Spleen (tissue), 11 donors: Measurements from ENCODE around the gene TBC1D22A. TPM values are rescaled to one million over a fixed set of nuclear protein-coding genes. Genes with fewer than 3 reads are reported as not detected.

Source experiments
- DNase-seq: peaks from one replicate; pipeline ENCODE4 v3.0.0-alpha.2; 2020
- H3K27ac ChIP-seq, 8 donors: fragments of 200-600 bp; sonication (generic) in 7 of 8; 1 replicate in 4 of 8; 2 replicates in 4 of 8; pipeline versions ENCODE4 v1.5.0 to v1.8.0; 2016 to 2021; ENCODE audit warnings: inconsistent platforms in 4 of 8, mild to moderate bottlenecking in 4 of 8, moderate library complexity in 1 of 8
- H3K27me3 ChIP-seq, 7 donors: fragments of 200-600 bp; sonication (generic) in 6 of 7; replicated peaks in 1 of 7; 1 replicate in 4 of 7; 2 replicates in 3 of 7; pipeline versions ENCODE4 v1.5.0 to v1.8.0; 2016 to 2021; ENCODE audit warnings: inconsistent platforms in 3 of 7, mild to moderate bottlenecking in 1 of 7
- H3K36me3 ChIP-seq, 6 donors: fragments of 200-600 bp; sonication (generic) in 5 of 6; 1 replicate in 4 of 6; 2 replicates in 2 of 6; pipeline versions ENCODE4 v1.5.0 to v1.8.0; 2016 to 2021; ENCODE audit warnings: inconsistent platforms in 2 of 6
- H3K4me1 ChIP-seq, 6 donors: fragments of 200-600 bp; sonication (generic) in 5 of 6; 1 replicate in 3 of 6; 2 replicates in 3 of 6; pipeline versions ENCODE4 v1.5.0 to v1.8.0; 2016 to 2021; ENCODE audit warnings: inconsistent platforms in 3 of 6
- H3K4me3 ChIP-seq, 8 donors: fragments of 200-600 bp; sonication (generic) in 7 of 8; 1 replicate in 4 of 8; 2 replicates in 4 of 8; pipeline versions ENCODE4 v1.5.0 to v1.8.0; 2016 to 2021; ENCODE audit warnings: inconsistent platforms in 4 of 8, mild to moderate bottlenecking in 4 of 8, moderate library complexity in 2 of 8
- H3K9me3 ChIP-seq, 8 donors: fragments of 200-600 bp; sonication (generic) in 7 of 8; 1 replicate in 4 of 8; 2 replicates in 4 of 8; pipeline versions ENCODE4 v1.5.0 to v1.8.0; 2016 to 2021; ENCODE audit warnings: inconsistent platforms in 4 of 8
- POLR2A ChIP-seq, 3 donors: fragments of 450-650 bp; IDR thresholded peaks; one replicate each; pipeline ENCODE4 v1.5.1; 2017; ENCODE audit warnings: antibody characterized with exemption in 3 of 3, mild to moderate bottlenecking in 1 of 3
- POLR2AphosphoS5 ChIP-seq, 3 donors: sonication (generic); formaldehyde crosslinking; IDR thresholded peaks; one replicate each; pipeline ENCODE4 v1.5.1; 2017; ENCODE audit warnings: antibody characterized with exemption in 3 of 3
- WGBS, 5 donors: extraction: QIAGEN DNeasy Blood & Tissue Kit in 3 of 5; methylation state at CpG; one replicate each; pipeline versions ENCODE4 v1.1.5 to v1.1.7; 2013 to 2018; 5-methylcytosine and 5-hydroxymethylcytosine counted together
- intact Hi-C: fragments of 100-400 bp; cut with DNase I; formaldehyde crosslinking; loops from one replicate; pipeline ENCODE4 v1.15.0; 2023; ENCODE audit warnings: low total_unique reads
- polyA plus RNA-seq, 3 donors: library from polyadenylated mRNA; stranded (reverse); fragments of 200-250 nt; gene quantifications; one replicate each; pipeline ENCODE4 v1.2.1, GENCODE V29; 2013
- total RNA-seq, 7 donors: library from RNA; depleted of rRNA in 3 of 7; stranded (reverse); fragments of >200 nt in 3 of 7; fragmentation: NEBNext Ultra II Directional in 4 of 7; extraction: Animal tissue kit (Norgen Biotek cat#: 25700) in 4 of 7; gene quantifications; one replicate each; pipeline versions ENCODE4 v1.1.0 to v1.2.1, GENCODE V29; 2016 to 2021
- TF ChIP-seq, protein P1 (sequence below), 11 experiments: fragments of 200-600 bp in 7 of 11; fragments of 450-650 bp in 4 of 11; sonication (generic) in 4 of 11; IDR thresholded peaks in 8 of 11; conservative IDR thresholded peaks in 3 of 11; 1 replicate in 7 of 11; 2 replicates in 4 of 11; pipeline versions ENCODE4 v1.4.0 to v1.8.0; 2016 to 2021; ENCODE audit warnings: antibody characterized with exemption in 11 of 11, inconsistent platforms in 4 of 11, mild to moderate bottlenecking in 1 of 11
- donor health status: healthy with polysubstance abuse.
- donor health status: DM: no; HTN: no; CAD: no; lungs with moderate emphysema.
- donor health status: DM: no; HTN: no; CAD: no.
- donor health status: Bipolar disorder and iron deficiency.
- donor health status: healthy.
- donor health status: DM: no; HTN: no; CAD: no.
- donor health status: DM: yes; HTN: yes; CAD: no.

Gene TBC1D22A
- total and polyA plus RNA-seq, 10 donors, result 17.2 to 66.9 (median 49.6) TPM

GRCh38 chr22:46802608-46803027 lies 40.2 kb downstream of the TBC1D22A start:
- Histone ChIP-seq H3K27ac (peak overlapping the region in 2 of 8 donors; percentile 20 to 59), H3K9me3 (no peaks in the 10 kb centered on the region)

DNA sequence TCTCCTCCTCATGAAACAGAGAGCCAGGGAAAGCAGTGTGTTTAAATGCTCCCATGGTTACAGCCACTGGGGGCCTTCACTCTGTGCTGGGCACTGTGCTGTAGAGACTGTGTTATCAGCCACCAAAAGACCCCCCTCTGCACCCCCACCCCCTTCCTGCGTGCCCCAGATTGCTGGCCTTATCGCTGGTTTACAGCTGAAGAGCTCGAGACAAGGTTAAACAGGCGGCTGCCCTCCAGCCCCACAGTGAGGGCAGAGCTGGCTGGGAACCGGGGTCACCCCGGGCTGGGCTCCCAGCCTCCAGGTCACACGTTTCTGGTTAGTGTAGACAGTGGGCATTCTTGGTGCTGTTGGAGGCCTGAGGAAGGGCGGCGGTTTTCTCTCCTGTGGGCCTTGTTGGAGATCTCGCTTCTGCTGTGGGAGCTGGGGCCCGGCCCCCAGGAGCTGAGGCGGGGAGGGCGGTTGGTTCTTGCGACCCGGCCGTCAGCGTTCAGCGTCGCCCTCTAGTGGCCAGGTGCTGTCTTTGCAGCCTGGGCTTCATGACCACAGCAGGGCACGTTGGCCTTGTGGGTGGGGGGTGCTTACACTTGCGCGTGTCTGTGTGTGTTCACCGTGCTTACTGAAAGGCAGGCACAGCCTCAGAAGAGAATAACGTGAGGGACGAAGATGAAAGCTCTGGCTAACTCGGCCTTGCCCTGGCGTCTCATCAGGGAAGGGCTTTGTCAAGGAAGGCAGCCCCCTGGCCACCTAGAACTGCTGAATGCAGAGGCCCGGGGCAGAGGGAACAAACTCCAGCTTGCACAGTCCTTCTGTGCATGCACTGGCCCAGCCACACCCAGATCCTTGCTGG lies 40.8 kb downstream of the TBC1D22A start:
- Histone ChIP-seq H3K27ac (peak overlapping the region in 3 of 8 donors; percentile 0 to 59 (median 20)), H3K9me3 (no peaks in the 10 kb centered on the region), H3K36me3 (peaks cover 0 to 92% (median 44%) of the 10 kb centered on the region in 6 donors), H3K4me1 (peaks cover 13 to 61% (median 29%) of the 10 kb centered on the region in 6 donors), H3K27me3 (no peaks in the 10 kb centered on the region), H3K4me3 (no peak overlapping the region)
- intact Hi-C loops, result loop anchor here (5.0 kb wide), 1 partner anchor 1689 kb away; no protein-coding TSS in a partner anchor
- WGBS, 5 donors, result 26 to 36% (median 30%) methylated on average over 14 to 28 of the region's 28 CpGs
- TF ChIP-seq POLR2AphosphoS5 (IDR thresholded peaks at IDR 0.05), result peak; percentile 49 to 77 (median 59)
- TF ChIP-seq, protein P1, sequence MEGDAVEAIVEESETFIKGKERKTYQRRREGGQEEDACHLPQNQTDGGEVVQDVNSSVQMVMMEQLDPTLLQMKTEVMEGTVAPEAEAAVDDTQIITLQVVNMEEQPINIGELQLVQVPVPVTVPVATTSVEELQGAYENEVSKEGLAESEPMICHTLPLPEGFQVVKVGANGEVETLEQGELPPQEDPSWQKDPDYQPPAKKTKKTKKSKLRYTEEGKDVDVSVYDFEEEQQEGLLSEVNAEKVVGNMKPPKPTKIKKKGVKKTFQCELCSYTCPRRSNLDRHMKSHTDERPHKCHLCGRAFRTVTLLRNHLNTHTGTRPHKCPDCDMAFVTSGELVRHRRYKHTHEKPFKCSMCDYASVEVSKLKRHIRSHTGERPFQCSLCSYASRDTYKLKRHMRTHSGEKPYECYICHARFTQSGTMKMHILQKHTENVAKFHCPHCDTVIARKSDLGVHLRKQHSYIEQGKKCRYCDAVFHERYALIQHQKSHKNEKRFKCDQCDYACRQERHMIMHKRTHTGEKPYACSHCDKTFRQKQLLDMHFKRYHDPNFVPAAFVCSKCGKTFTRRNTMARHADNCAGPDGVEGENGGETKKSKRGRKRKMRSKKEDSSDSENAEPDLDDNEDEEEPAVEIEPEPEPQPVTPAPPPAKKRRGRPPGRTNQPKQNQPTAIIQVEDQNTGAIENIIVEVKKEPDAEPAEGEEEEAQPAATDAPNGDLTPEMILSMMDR (IDR thresholded peaks at IDR 0.05 in 8 of 11, conservative IDR thresholded peaks at IDR 0.05 in 3 of 11), result peak; percentile 86 to 98 (median 95)
- TF ChIP-seq POLR2A (IDR thresholded peaks at IDR 0.05), result no peak
- DNase-seq, result peak; percentile 93

More at GRCh38 chr22:46802608-46803027, 40.2 kb downstream of the TBC1D22A start:
- no peaks in the 10 kb centered on the region for H3K27me3 ChIP-seq
- DNase-seq, result peak; percentile 69
- peaks cover 13 to 67% (median 33%) of the 10 kb centered on the region in 6 donors for H3K4me1 ChIP-seq
- H3K36me3 ChIP-seq, result peaks cover 0 to 92% (median 50%) of the 10 kb centered on the region in 6 donors
- intact Hi-C loops, result loop anchor here (5.0 kb wide), 1 partner anchor 1690 kb away; no protein-coding TSS in a partner anchor
- TF ChIP-seq, protein P1 (IDR thresholded peaks at IDR 0.05 in 8 of 11, conservative IDR thresholded peaks at IDR 0.05 in 3 of 11), result no peak
- TF ChIP-seq POLR2A (IDR thresholded peaks at IDR 0.05) (no peak), POLR2AphosphoS5 (IDR thresholded peaks at IDR 0.05) (no peak)
- 84 to 91% (median 89%) methylated on average over 13 of the region's 13 CpGs for WGBS, 5 donors
- H3K4me3 ChIP-seq, result no peak overlapping the region

DNA sequence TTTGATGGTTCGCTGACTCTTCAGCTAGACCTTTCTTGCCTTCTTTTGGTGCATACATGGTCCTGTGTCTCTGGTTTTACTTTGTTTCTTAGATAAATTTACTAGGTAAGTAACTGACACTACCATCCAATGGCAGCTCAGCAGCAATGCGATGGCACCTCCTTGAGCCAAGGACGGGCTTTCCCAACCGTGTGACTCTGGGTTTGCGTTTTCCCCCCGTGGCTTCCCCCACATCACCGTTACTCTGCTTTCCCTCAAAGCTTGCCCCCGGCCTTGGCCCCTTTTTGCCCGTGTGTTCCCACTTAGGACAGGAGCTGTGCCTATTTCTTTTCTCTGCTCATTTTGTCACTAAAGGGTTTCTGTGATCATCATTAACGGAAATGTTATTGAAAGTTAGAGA lies 41.5 kb downstream of the TBC1D22A start:
- H3K27ac ChIP-seq, result no peak overlapping the region
- no peaks in the 10 kb centered on the region for H3K9me3 ChIP-seq
- TF ChIP-seq, protein P1 (IDR thresholded peaks at IDR 0.05 in 8 of 11, conservative IDR thresholded peaks at IDR 0.05 in 3 of 11), result no peak
- TF ChIP-seq POLR2AphosphoS5 (IDR thresholded peaks at IDR 0.05) (no peak), POLR2A (IDR thresholded peaks at IDR 0.05) (no peak)
- peak; percentile 29 for DNase-seq
- WGBS, 5 donors, result 77 to 89% (median 78%) methylated on average over 10 of the region's 10 CpGs
- H3K4me3 ChIP-seq, result no peak overlapping the region
- peaks cover 10 to 54% (median 22%) of the 10 kb centered on the region in 6 donors for H3K4me1 ChIP-seq
- H3K36me3 ChIP-seq, result peaks cover 0 to 92% (median 40%) of the 10 kb centered on the region in 6 donors
- intact Hi-C loops, result loop anchor here (5.0 kb wide), 1 partner anchor 1688 kb away; no protein-coding TSS in a partner anchor
- no peaks in the 10 kb centered on the region for H3K27me3 ChIP-seq

GRCh38 chr22:46806794-46807193 lies 44.3 kb downstream of the TBC1D22A start:
- no peak for DNase-seq
- WGBS, 5 donors, result 41 to 75% (median 45%) methylated on average over 7 of the region's 7 CpGs

More at GRCh38 chr22:46806794-46807193, 44.3 kb downstream of the TBC1D22A start:
- Histone ChIP-seq H3K27me3 (no peaks in the 10 kb centered on the region), H3K27ac (no peak overlapping the region), H3K9me3 (no peaks in the 10 kb centered on the region), H3K4me3 (no peak overlapping the region), H3K4me1 (peaks cover 5 to 50% (median 17%) of the 10 kb centered on the region in 6 donors), H3K36me3 (peaks cover 0 to 92% (median 24%) of the 10 kb centered on the region in 6 donors)
- TF ChIP-seq POLR2A (IDR thresholded peaks at IDR 0.05), result no peak
- no peak for TF ChIP-seq POLR2AphosphoS5 (IDR thresholded peaks at IDR 0.05)
- TF ChIP-seq, protein P1 (IDR thresholded peaks at IDR 0.05 in 8 of 11, conservative IDR thresholded peaks at IDR 0.05 in 3 of 11), result no peak
- intact Hi-C loops, result no loop called here
